Mesenchymal stem cell (in vitro differentiated cells and primary cell): ENCODE data around the gene C14orf39. TPM values are rescaled to one million over a fixed set of nuclear protein-coding genes. Genes with fewer than 3 reads are reported as not detected.
A peak's percentile ranks its signal among the peaks of the same experiment; 100 is the strongest.

Experiments
- DNase-seq: peaks from one replicate; pipeline ENCODE4 v3.0.0-alpha.2; 2013
- H2AFZ ChIP-seq: one replicate; pipeline ENCODE4 v1.6.1; 2013; ENCODE audit warnings: low read depth, mild to moderate bottlenecking, control low read depth, inconsistent platforms, low read length, moderate library complexity
- H2AK5ac ChIP-seq: 2 replicates; pipeline ENCODE4 v1.6.1; 2013; ENCODE audit warnings: low read length, moderate library complexity, mild to moderate bottlenecking, inconsistent platforms; ENCODE audit not compliant: severe bottlenecking
- H2BK120ac ChIP-seq: one replicate; pipeline ENCODE4 v1.6.1; 2013; ENCODE audit warnings: low read depth, mild to moderate bottlenecking, inconsistent platforms, low read length, moderate library complexity
- H2BK12ac ChIP-seq, 2 experiments: one replicate each; pipeline ENCODE4 v1.6.1; 2013; ENCODE audit warnings: inconsistent platforms in 2 of 2, low read length in 2 of 2, mild to moderate bottlenecking in 2 of 2, moderate library complexity in 2 of 2, control low read depth in 1 of 2
- H2BK15ac ChIP-seq: one replicate; pipeline ENCODE4 v1.6.1; 2013; ENCODE audit warnings: mild to moderate bottlenecking, low read depth, inconsistent platforms; ENCODE audit not compliant: poor library complexity, severe bottlenecking
- H2BK5ac ChIP-seq: 2 replicates; pipeline ENCODE4 v1.6.1; 2013; ENCODE audit warnings: low read depth, mild to moderate bottlenecking, low read length, control low read depth, inconsistent platforms; ENCODE audit not compliant: poor library complexity, severe bottlenecking
- H3K14ac ChIP-seq, 2 experiments: one replicate each; pipeline ENCODE4 v1.6.1; 2013; ENCODE audit warnings: inconsistent platforms in 2 of 2, low read length in 2 of 2, control low read depth in 1 of 2, mild to moderate bottlenecking in 1 of 2, moderate library complexity in 1 of 2
- H3K18ac ChIP-seq, 2 experiments: one replicate each; pipeline ENCODE4 v1.6.1; 2013; ENCODE audit warnings: inconsistent platforms in 2 of 2, low read length in 2 of 2, control low read depth in 1 of 2, low read depth in 1 of 2, mild to moderate bottlenecking in 1 of 2
- H3K23ac ChIP-seq, 2 experiments: one replicate each; pipeline ENCODE4 v1.6.1; 2013; ENCODE audit warnings: inconsistent platforms in 2 of 2, low read length in 2 of 2, mild to moderate bottlenecking in 2 of 2, moderate library complexity in 2 of 2, control low read depth in 1 of 2
- H3K27ac ChIP-seq: 2 replicates; pipeline ENCODE4 v1.5.1; 2013; ENCODE audit warnings: mild to moderate bottlenecking, moderate library complexity, low read length, control low read depth, inconsistent platforms; ENCODE audit not compliant: poor library complexity, severe bottlenecking
- H3K27me3 ChIP-seq, 2 experiments: 2 replicates each; pipeline versions ENCODE4 v1.6.1 to v1.7.0; 2013; ENCODE audit warnings: low read length in 2 of 2, mild to moderate bottlenecking in 2 of 2, moderate library complexity in 2 of 2, control low read depth in 1 of 2, inconsistent platforms in 1 of 2; ENCODE audit not compliant: control insufficient read depth in 1 of 2, insufficient read depth in 1 of 2
- H3K36me3 ChIP-seq, 2 experiments: 2 replicates each; pipeline versions ENCODE4 v1.6.1 to v1.7.0; 2013; ENCODE audit warnings: low read length in 2 of 2, control low read depth in 1 of 2, inconsistent platforms in 1 of 2, low read depth in 1 of 2, mild to moderate bottlenecking in 1 of 2; ENCODE audit not compliant: insufficient read depth in 2 of 2, control insufficient read depth in 1 of 2
- H3K4ac ChIP-seq, 2 experiments: one replicate each; pipeline ENCODE4 v1.6.1; 2013; ENCODE audit warnings: inconsistent platforms in 2 of 2, low read length in 2 of 2, mild to moderate bottlenecking in 2 of 2, moderate library complexity in 2 of 2, control low read depth in 1 of 2, low read depth in 1 of 2
- H3K4me1 ChIP-seq: 2 replicates; pipeline ENCODE4 v1.6.1; 2013; ENCODE audit warnings: low read depth, low read length, control low read depth; ENCODE audit not compliant: control insufficient read depth, insufficient read depth
- H3K4me2 ChIP-seq: 2 replicates; pipeline ENCODE4 v1.6.1; 2013; ENCODE audit warnings: low read length, mild to moderate bottlenecking, inconsistent platforms; ENCODE audit not compliant: poor library complexity, severe bottlenecking
- H3K4me3 ChIP-seq, 2 experiments: 2 replicates each; pipeline versions ENCODE4 v1.5.1 to v1.7.0; 2013; ENCODE audit warnings: low read length in 2 of 2, mild to moderate bottlenecking in 2 of 2, control low read depth in 1 of 2, low read depth in 1 of 2; ENCODE audit not compliant: insufficient read depth in 1 of 2
- H3K79me1 ChIP-seq: replicated peaks from 2 replicates; pipeline ENCODE4 v1.6.1; 2013; ENCODE audit warnings: mild to moderate bottlenecking, control low read depth, low read length, inconsistent platforms; ENCODE audit not compliant: poor library complexity, severe bottlenecking
- H3K9ac ChIP-seq: 2 replicates; pipeline ENCODE4 v1.7.0; 2013; ENCODE audit warnings: mild to moderate bottlenecking, low read length, moderate library complexity
- H3K9me3 ChIP-seq: 2 replicates; pipeline ENCODE4 v1.7.0; 2013; ENCODE audit warnings: mild to moderate bottlenecking, low read length; ENCODE audit not compliant: control insufficient read depth
- H4K8ac ChIP-seq: one replicate; pipeline ENCODE4 v1.6.1; 2013; ENCODE audit warnings: inconsistent platforms, mild to moderate bottlenecking, low read length, moderate library complexity
- H4K91ac ChIP-seq: one replicate; pipeline ENCODE4 v1.6.1; 2013; ENCODE audit warnings: mild to moderate bottlenecking, low read length, inconsistent platforms
- WGBS: methylation state at CpG from one replicate; pipeline ENCODE4 v1.1.7; 2013; ENCODE audit warnings: mixed read lengths; 5-methylcytosine and 5-hydroxymethylcytosine counted together
- polyA plus RNA-seq, 2 experiments: library from polyadenylated mRNA; stranded (reverse); fragments of 200-250 nt; gene quantifications; one replicate each; pipeline ENCODE4 v1.2.3, GENCODE V29; 2013

The C14orf39 gene
- 0.01 TPM for polyA plus RNA-seq (2013, experiment 1 of 2)
- polyA plus RNA-seq (2013, experiment 2 of 2) = 0.04 TPM

- no peak within 1 kb of the TSS for H2AK5ac ChIP-seq
- peak within 1 kb of the TSS; percentile 85 for H3K4me2 ChIP-seq
Observed at GRCh38 chr14:60485598-60486251, at the start of gene C14orf39. Gene C14orf39 (minus strand): TSS chr14:60486063. CDS start chr14:60485078, 985 bp downstream.

GRCh38 chr14:60532442-60532841, 46.6 kb upstream of the C14orf39 start:
- H4K8ac ChIP-seq = no peak overlapping the region
- no peak overlapping the region for H3K4me3 ChIP-seq
- no peak for DNase-seq
- no peak overlapping the region for H2BK120ac ChIP-seq
- no peak overlapping the region for H3K4ac ChIP-seq
- no peak overlapping the region for H2AK5ac ChIP-seq
- H2BK15ac ChIP-seq = no peak overlapping the region
- no peak overlapping the region for H4K91ac ChIP-seq
- no peaks in the 10 kb centered on the region for H3K79me1 ChIP-seq
- no peaks in the 10 kb centered on the region for H3K4me1 ChIP-seq
- H3K23ac ChIP-seq = no peak overlapping the region
- H3K4me2 ChIP-seq = no peak overlapping the region
- H3K9me3 ChIP-seq = no peaks in the 10 kb centered on the region
- H3K14ac ChIP-seq = no peak overlapping the region
- no peaks in the 10 kb centered on the region for H3K36me3 ChIP-seq
- no peak overlapping the region for H3K27ac ChIP-seq
- H2AFZ ChIP-seq = no peak overlapping the region
- no peak overlapping the region for H2BK12ac ChIP-seq
- no peak overlapping the region for H2BK5ac ChIP-seq
- H3K9ac ChIP-seq = no peak overlapping the region
- peaks cover 0 to 8% of the 10 kb centered on the region in 2 experiments for H3K27me3 ChIP-seq
- WGBS = 45% methylated on average over 2 of the region's 3 CpGs
- H3K18ac ChIP-seq = no peak overlapping the region

More at GRCh38 chr14:60485598-60486251, at the start of gene C14orf39:
- Histone ChIP-seq H3K18ac (no peak within 1 kb of the TSS), H4K91ac (peak within 1 kb of the TSS; percentile 34), H3K27ac (no peak within 1 kb of the TSS), H3K9me3 (no peaks in the 10 kb centered on the region), H3K23ac (peak within 1 kb of the TSS in 1 of 2 experiments; percentile 80), H2BK12ac (no peak within 1 kb of the TSS), H3K4me1 (peaks cover 8% of the 10 kb centered on the region), H3K14ac (no peak within 1 kb of the TSS), H2BK120ac (no peak within 1 kb of the TSS), H3K4ac (no peak within 1 kb of the TSS), H2BK5ac (no peak within 1 kb of the TSS), H2BK15ac (no peak within 1 kb of the TSS), H3K36me3 (no peaks in the 10 kb centered on the region), H3K4me3 (peak within 1 kb of the TSS; percentile 73 to 77), H3K27me3 (peaks cover 27 to 68% of the 10 kb centered on the region in 2 experiments), H3K9ac (peak within 1 kb of the TSS; percentile 50), H4K8ac (peak within 1 kb of the TSS; percentile 4), H2AFZ (peak within 1 kb of the TSS; percentile 53), H3K79me1 (no peaks in the 10 kb centered on the region)
- 3% methylated on average over 53 of the region's 57 CpGs for WGBS
- peak; percentile 22 for DNase-seq

GRCh38 chr14:60515511-60516289, 29.8 kb upstream of the C14orf39 start:
- peaks cover 21% of the 10 kb centered on the region for H3K4me1 ChIP-seq
- H3K23ac ChIP-seq = peak overlapping the region in 1 of 2 experiments; percentile 85
- no peaks in the 10 kb centered on the region for H3K36me3 ChIP-seq
- peak overlapping the region in 1 of 2 experiments; percentile 18 for H3K4me3 ChIP-seq
- H3K18ac ChIP-seq = no peak overlapping the region
- H2BK5ac ChIP-seq = no peak overlapping the region
- H4K8ac ChIP-seq = no peak overlapping the region
- WGBS = 12% methylated on average over 55 of the region's 66 CpGs
- H2BK15ac ChIP-seq = no peak overlapping the region
- no peak overlapping the region for H4K91ac ChIP-seq
- no peak overlapping the region for H3K9ac ChIP-seq
- no peak overlapping the region for H3K4ac ChIP-seq
- peaks cover 73 to 82% of the 10 kb centered on the region in 2 experiments for H3K27me3 ChIP-seq
- H2AK5ac ChIP-seq = no peak overlapping the region
- H3K9me3 ChIP-seq = peaks cover 4% of the 10 kb centered on the region
- no peak overlapping the region for H3K27ac ChIP-seq
- peak overlapping the region; percentile 23 for H2AFZ ChIP-seq
- peak overlapping the region; percentile 85 for H3K4me2 ChIP-seq
- H3K79me1 ChIP-seq = no peaks in the 10 kb centered on the region
- no peak overlapping the region for H2BK12ac ChIP-seq
- no peak overlapping the region for H3K14ac ChIP-seq
- H2BK120ac ChIP-seq = no peak overlapping the region
- no peak for DNase-seq
